CD4-positive, alpha-beta memory T cell (primary cell): Measurements from ENCODE around the gene CIDEA. TPM values are rescaled to one million over a fixed set of nuclear protein-coding genes. Genes with fewer than 3 reads are reported as not detected.

Source experiments
- CTCF ChIA-PET: fragments of 350-600 bp; sonication (Branson Sonifier 250); formaldehyde crosslinking; loops from one replicate; lab custom pipeline; 2021; ENCODE audit warnings: inconsistent platforms; ENCODE audit not compliant: partially characterized antibody; lab: Charles Lee
- POLR2A ChIA-PET: fragments of 350-600 bp; sonication (Branson Sonifier 250); formaldehyde crosslinking; loops from one replicate; lab custom pipeline; 2021; ENCODE audit not compliant: partially characterized antibody; lab: Charles Lee
- DNase-seq, 5 donors: peaks; one replicate each; pipeline versions ENCODE4 v3.0.0 to v3.0.0-alpha.2; 2020 to 2022; ENCODE audit warnings: mixed read lengths in 1 of 5
- H3K27ac ChIP-seq: one replicate; pipeline ENCODE4 v1.7.0; 2013; ENCODE audit warnings: low read depth, low read length
- H3K27me3 ChIP-seq: 2 replicates; pipeline ENCODE4 v1.7.0; 2013; ENCODE audit warnings: mild to moderate bottlenecking, low read length, moderate library complexity; ENCODE audit not compliant: insufficient read depth
- H3K36me3 ChIP-seq: 2 replicates; pipeline ENCODE4 v1.7.0; 2013; ENCODE audit warnings: mild to moderate bottlenecking, low read length, moderate library complexity; ENCODE audit not compliant: insufficient read depth
- H3K4me1 ChIP-seq: 2 replicates; pipeline ENCODE4 v1.7.0; 2013; ENCODE audit warnings: mild to moderate bottlenecking, low read length, moderate library complexity; ENCODE audit not compliant: insufficient read depth
- H3K4me3 ChIP-seq, 2 donors: one replicate each; pipeline ENCODE4 v1.7.0; 2013; ENCODE audit warnings: low read length in 2 of 2, mild to moderate bottlenecking in 1 of 2
- H3K9me3 ChIP-seq, 2 donors: one replicate each; pipeline ENCODE4 v1.7.0; 2013; ENCODE audit warnings: low read length in 2 of 2, control low read depth in 1 of 2; ENCODE audit not compliant: control insufficient read depth in 1 of 2
- H3K27ac Mint-ChIP-seq, 7 donors: one replicate each; pipeline ENCODE4 v1.8.0; 2020 to 2021; ENCODE audit warnings: mixed read lengths in 7 of 7, mild to moderate bottlenecking in 6 of 7, inconsistent platforms in 3 of 7, moderate library complexity in 3 of 7
- H3K27me3 Mint-ChIP-seq, 2 donors: one replicate each; pipeline ENCODE4 v1.8.0; 2020 to 2021; ENCODE audit warnings: mixed read lengths in 2 of 2
- H3K36me3 Mint-ChIP-seq, 2 donors: one replicate each; pipeline ENCODE4 v1.8.0; 2020 to 2021; ENCODE audit warnings: mixed read lengths in 2 of 2, inconsistent platforms in 1 of 2, mild to moderate bottlenecking in 1 of 2
- H3K4me1 Mint-ChIP-seq, 4 donors: one replicate each; pipeline ENCODE4 v1.8.0; 2020 to 2021; ENCODE audit warnings: mixed read lengths in 4 of 4, mild to moderate bottlenecking in 1 of 4
- H3K4me3 Mint-ChIP-seq, 8 donors: one replicate each; pipeline ENCODE4 v1.8.0; 2020 to 2021; ENCODE audit warnings: mixed read lengths in 8 of 8, mild to moderate bottlenecking in 7 of 8, moderate library complexity in 6 of 8, inconsistent platforms in 3 of 8
- H3K9me3 Mint-ChIP-seq, 8 donors: one replicate each; pipeline ENCODE4 v1.8.0; 2020 to 2021; ENCODE audit warnings: mixed read lengths in 8 of 8, mild to moderate bottlenecking in 5 of 8, inconsistent platforms in 3 of 8, moderate library complexity in 1 of 8
- intact Hi-C: fragments of 100-400 bp; cut with micrococcal nuclease; formaldehyde crosslinking; loops from one replicate; pipeline ENCODE4 v1.15.1; 2023
- polyA plus RNA-seq, 2 donors: library from polyadenylated mRNA; unstranded; fragments of 300-500 nt; fragmentation: Illumina TruSeq; gene quantifications; one replicate each; pipeline ENCODE4 v1.2.3, GENCODE V29; 2021
- total RNA-seq, 2 experiments: library from RNA; stranded (reverse); gene quantifications; one replicate each; pipeline ENCODE4 v1.2.3, GENCODE V29; 2021

The CIDEA gene
- total and polyA plus RNA-seq, 4 experiments from 2014 or later, result not detected

- Histone ChIP-seq H3K4me3 (no peak overlapping the region), H3K27ac (no peak overlapping the region), H3K4me1 (no peaks in the 10 kb centered on the region), H3K36me3 (no peaks in the 10 kb centered on the region), H3K27me3 (no peaks in the 10 kb centered on the region), H3K9me3 (no peaks in the 10 kb centered on the region)
- H3K4me1 Mint-ChIP-seq, result peaks cover 0 to 2% (median 0%) of the 10 kb centered on the region in 4 donors
- peaks cover 15 to 47% of the 10 kb centered on the region in 2 donors for H3K27me3 Mint-ChIP-seq
- intact Hi-C loops, result no loop called here
- no peak for DNase-seq
- peaks cover 0 to 4% (median 0%) of the 10 kb centered on the region in 8 donors for H3K9me3 Mint-ChIP-seq
- H3K27ac Mint-ChIP-seq, result no peak overlapping the region
- ChIA-PET POLR2A (no interaction called here), CTCF (no interaction called here)
- H3K36me3 Mint-ChIP-seq, result no peaks in the 10 kb centered on the region
- H3K4me3 Mint-ChIP-seq, result no peak overlapping the region
Observed at GRCh38 chr18:12252061-12252460, 2.1 kb upstream of the CIDEA start.

DNA sequence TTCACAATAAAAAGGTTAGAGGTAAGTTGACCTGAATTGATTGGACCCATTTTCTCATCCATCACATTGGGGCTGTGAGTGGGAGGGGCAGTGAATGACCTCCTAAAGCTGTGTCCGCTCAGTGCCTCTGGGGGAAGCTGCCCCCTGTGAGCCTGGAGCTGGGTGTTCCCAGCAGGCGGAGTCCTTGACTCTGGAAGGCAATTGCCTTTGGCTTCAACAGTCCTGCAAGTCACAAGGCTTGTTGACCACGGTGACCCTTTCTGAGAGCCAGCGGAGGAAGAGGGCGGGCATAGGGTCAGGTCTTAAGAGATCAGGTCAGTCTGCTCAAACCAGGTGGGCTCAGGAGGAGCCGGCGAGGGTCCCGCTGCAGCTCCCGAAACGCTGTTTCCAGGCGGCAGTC lies 1.1 kb upstream of the CIDEA start:
- H3K36me3 ChIP-seq, result no peaks in the 10 kb centered on the region
- POLR2A ChIA-PET, result no interaction called here
- intact Hi-C loops, result no loop called here
- Mint-ChIP-seq H3K9me3 (peaks cover 0 to 4% (median 0%) of the 10 kb centered on the region in 8 donors), H3K36me3 (no peaks in the 10 kb centered on the region), H3K4me1 (peaks cover 0 to 2% (median 0%) of the 10 kb centered on the region in 4 donors), H3K4me3 (no peak overlapping the region), H3K27ac (no peak overlapping the region), H3K27me3 (peaks cover 17 to 47% of the 10 kb centered on the region in 2 donors)
- no peak overlapping the region for H3K27ac ChIP-seq
- CTCF ChIA-PET, result no interaction called here
- H3K9me3 ChIP-seq, result no peaks in the 10 kb centered on the region
- no peaks in the 10 kb centered on the region for H3K4me1 ChIP-seq
- no peak for DNase-seq
- H3K4me3 ChIP-seq, result no peak overlapping the region
- H3K27me3 ChIP-seq, result no peaks in the 10 kb centered on the region

DNA sequence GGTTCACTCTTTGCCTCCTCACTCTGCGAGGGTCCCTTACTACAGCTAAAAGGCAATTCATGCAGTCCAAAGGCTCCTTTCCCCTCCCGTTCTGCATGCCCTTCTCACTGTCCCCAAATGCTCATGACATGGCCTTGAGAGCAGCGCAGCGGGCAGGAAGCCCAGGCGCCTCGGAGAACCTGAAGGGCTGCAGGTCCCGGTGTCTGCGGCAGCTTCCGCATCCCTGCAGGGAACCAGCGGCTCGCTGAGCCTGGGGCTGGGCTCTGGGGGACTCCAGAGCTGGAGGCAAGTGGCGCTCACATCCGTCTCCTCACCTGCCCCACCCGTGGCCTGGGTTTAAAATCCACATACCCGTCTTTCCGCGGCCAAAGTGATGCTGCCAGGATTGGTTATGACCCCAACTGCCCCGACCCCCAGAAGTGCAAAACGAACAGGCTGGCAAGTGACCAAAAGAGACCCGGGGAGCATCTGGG lies 462 bp upstream of the CIDEA start:
- Mint-ChIP-seq H3K9me3 (peaks cover 0 to 4% (median 0%) of the 10 kb centered on the region in 8 donors), H3K4me3 (peak overlapping the region in 1 of 8 donors; percentile 12), H3K4me1 (peaks cover 0 to 2% (median 0%) of the 10 kb centered on the region in 4 donors), H3K36me3 (no peaks in the 10 kb centered on the region), H3K27me3 (peaks cover 17 to 47% of the 10 kb centered on the region in 2 donors), H3K27ac (no peak overlapping the region)
- H3K9me3 ChIP-seq, result no peaks in the 10 kb centered on the region
- ChIA-PET POLR2A (no interaction called here), CTCF (no interaction called here)
- H3K27ac ChIP-seq, result no peak overlapping the region
- no peaks in the 10 kb centered on the region for H3K27me3 ChIP-seq
- H3K4me1 ChIP-seq, result no peaks in the 10 kb centered on the region
- no peak for DNase-seq
- no peaks in the 10 kb centered on the region for H3K36me3 ChIP-seq
- no peak overlapping the region for H3K4me3 ChIP-seq
- intact Hi-C loops, result no loop called here

DNA sequence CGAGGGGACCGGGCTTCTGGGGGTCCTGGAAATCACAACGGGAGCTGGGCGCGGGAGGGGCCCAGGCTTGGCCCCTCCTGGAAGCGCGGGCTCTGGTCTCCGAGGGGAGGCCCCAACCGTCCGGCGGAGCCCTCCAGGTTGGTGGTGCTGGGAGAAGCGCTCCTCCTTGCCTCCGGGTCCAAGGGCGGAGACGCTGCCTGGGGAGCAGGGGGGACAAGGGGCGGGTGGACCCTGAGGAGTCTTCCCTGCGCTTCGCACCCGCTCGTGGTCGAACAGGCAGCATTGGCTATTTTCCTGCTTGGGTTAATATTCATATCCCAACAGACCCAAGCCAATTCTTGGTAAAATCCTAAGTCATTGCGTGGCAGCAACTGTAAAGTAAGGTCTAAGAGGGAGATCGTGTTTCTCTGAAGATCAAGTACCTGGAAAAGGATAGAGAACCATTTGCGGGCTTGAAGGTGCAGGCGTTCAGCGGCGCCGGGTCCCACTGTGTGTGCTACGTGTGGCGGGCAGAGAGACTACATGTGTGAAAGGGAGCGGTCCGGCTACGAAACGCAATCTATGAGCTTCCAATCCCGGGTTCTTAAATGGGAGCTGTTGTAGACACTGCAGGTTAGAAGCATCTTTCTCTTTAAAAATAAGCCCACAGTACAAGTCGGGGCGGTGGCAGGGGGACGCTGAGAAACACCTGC lies 805 bp downstream of the CIDEA start:
- H3K36me3 Mint-ChIP-seq, result no peaks in the 10 kb centered on the region
- CTCF ChIA-PET, result interaction anchor here (2.2 kb wide), 1 partner anchor 19 kb away, joined by 7 read pairs; no protein-coding TSS in a partner anchor
- DNase-seq, result no peak
- peaks cover 0 to 2% (median 0%) of the 10 kb centered on the region in 4 donors for H3K4me1 Mint-ChIP-seq
- H3K9me3 Mint-ChIP-seq, result no peaks in the 10 kb centered on the region
- intact Hi-C loops, result no loop called here
- H3K4me1 ChIP-seq, result no peaks in the 10 kb centered on the region
- POLR2A ChIA-PET, result no interaction called here
- no peak overlapping the region for H3K4me3 Mint-ChIP-seq
- H3K27me3 ChIP-seq, result no peaks in the 10 kb centered on the region
- H3K36me3 ChIP-seq, result no peaks in the 10 kb centered on the region
- no peak overlapping the region for H3K27ac ChIP-seq
- H3K9me3 ChIP-seq, result no peaks in the 10 kb centered on the region
- H3K4me3 ChIP-seq, result no peak overlapping the region
- H3K27ac Mint-ChIP-seq, result no peak overlapping the region
- peaks cover 13 to 40% of the 10 kb centered on the region in 2 donors for H3K27me3 Mint-ChIP-seq

DNA sequence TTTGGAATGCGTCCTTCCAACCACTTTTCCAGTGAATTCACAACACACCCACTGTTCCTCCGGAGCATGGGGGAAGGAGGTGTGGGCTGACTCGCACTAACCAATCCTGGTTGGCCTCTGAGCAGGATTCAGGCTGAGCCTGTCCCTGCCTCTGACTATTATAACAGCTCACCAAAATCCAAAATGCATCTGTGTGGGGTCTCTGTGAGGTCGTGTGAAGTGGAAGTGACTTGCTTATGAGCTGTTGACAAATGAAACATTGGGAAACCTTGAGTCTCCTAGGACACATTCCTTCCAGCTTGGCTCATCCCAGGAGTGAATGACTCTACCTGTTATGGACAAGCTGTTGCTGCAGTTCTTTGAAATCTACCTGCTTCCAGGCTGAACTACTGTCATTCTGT lies 1.5 kb downstream of the CIDEA start:
- no peak overlapping the region for H3K4me3 Mint-ChIP-seq
- H3K4me1 Mint-ChIP-seq, result peaks cover 0 to 2% (median 0%) of the 10 kb centered on the region in 4 donors
- H3K27me3 Mint-ChIP-seq, result peaks cover 13 to 38% of the 10 kb centered on the region in 2 donors
- Histone ChIP-seq H3K4me3 (no peak overlapping the region), H3K36me3 (no peaks in the 10 kb centered on the region), H3K9me3 (no peaks in the 10 kb centered on the region), H3K27me3 (no peaks in the 10 kb centered on the region), H3K4me1 (no peaks in the 10 kb centered on the region), H3K27ac (no peak overlapping the region)
- CTCF ChIA-PET, result interaction anchor here (2.2 kb wide), 1 partner anchor 19 kb away, joined by 7 read pairs; no protein-coding TSS in a partner anchor
- POLR2A ChIA-PET, result no interaction called here
- no peak for DNase-seq
- H3K36me3 Mint-ChIP-seq, result no peaks in the 10 kb centered on the region
- no peaks in the 10 kb centered on the region for H3K9me3 Mint-ChIP-seq
- H3K27ac Mint-ChIP-seq, result no peak overlapping the region
- intact Hi-C loops, result no loop called here

GRCh38 chr18:12256951-12257350 lies 2.8 kb downstream of the CIDEA start:
- Mint-ChIP-seq H3K36me3 (no peaks in the 10 kb centered on the region), H3K4me1 (peaks cover 0 to 2% (median 0%) of the 10 kb centered on the region in 4 donors), H3K9me3 (no peaks in the 10 kb centered on the region), H3K27ac (no peak overlapping the region), H3K27me3 (peaks cover 11 to 31% of the 10 kb centered on the region in 2 donors), H3K4me3 (no peak overlapping the region)
- Histone ChIP-seq H3K36me3 (no peaks in the 10 kb centered on the region), H3K9me3 (no peaks in the 10 kb centered on the region), H3K27ac (no peak overlapping the region), H3K27me3 (no peaks in the 10 kb centered on the region), H3K4me3 (no peak overlapping the region), H3K4me1 (no peaks in the 10 kb centered on the region)
- no peak for DNase-seq
- intact Hi-C loops, result no loop called here
- CTCF ChIA-PET, result no interaction called here
- POLR2A ChIA-PET, result no interaction called here

DNA sequence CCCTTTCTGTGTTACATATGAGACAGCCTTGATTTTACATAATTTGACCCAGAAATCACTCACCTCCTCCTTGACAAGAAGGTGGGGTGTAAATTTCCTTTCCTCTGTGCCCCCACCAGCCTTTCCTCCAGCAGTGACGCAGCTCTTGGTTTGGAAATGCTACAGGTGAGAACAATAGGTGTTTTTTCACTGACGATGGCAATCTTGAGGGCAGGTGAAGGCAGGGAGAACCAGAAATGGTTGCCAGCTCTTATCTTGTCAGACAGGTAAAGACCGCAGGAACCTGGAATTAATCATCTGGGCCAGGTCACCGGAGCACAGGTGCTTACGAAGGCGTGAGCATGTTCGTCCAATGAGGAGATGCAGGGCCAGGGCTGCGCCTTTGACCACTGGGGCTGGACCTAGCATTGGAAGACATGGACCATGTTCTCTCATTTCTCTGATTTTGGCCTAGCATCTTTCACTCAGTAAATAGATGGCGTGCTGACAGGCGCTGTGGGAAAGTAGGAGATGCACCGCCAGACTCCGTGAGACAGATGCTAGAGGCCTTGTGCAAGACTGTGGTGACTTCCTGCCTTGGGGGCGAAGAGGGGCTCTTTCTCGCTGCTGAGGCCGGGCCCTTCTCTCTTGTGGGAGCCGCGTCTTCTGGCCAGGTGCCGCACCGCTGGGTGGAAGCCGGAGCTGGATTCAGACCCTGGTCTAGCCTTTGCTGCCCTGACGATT lies 4.0 kb downstream of the CIDEA start:
- Mint-ChIP-seq H3K4me1 (peaks cover 0 to 2% (median 0%) of the 10 kb centered on the region in 4 donors), H3K9me3 (no peaks in the 10 kb centered on the region), H3K4me3 (no peak overlapping the region), H3K36me3 (no peaks in the 10 kb centered on the region), H3K27ac (no peak overlapping the region), H3K27me3 (peaks cover 17 to 30% of the 10 kb centered on the region in 2 donors)
- peaks cover 3% of the 10 kb centered on the region for H3K27me3 ChIP-seq
- H3K36me3 ChIP-seq, result no peaks in the 10 kb centered on the region
- no peak for DNase-seq
- H3K4me1 ChIP-seq, result no peaks in the 10 kb centered on the region
- intact Hi-C loops, result no loop called here
- CTCF ChIA-PET, result no interaction called here
- H3K4me3 ChIP-seq, result no peak overlapping the region
- POLR2A ChIA-PET, result no interaction called here
- no peak overlapping the region for H3K27ac ChIP-seq
- H3K9me3 ChIP-seq, result no peaks in the 10 kb centered on the region
